Activated CD8-positive, alpha-beta T cell treated with anti-CD3 and anti-CD28 coated beads for 36 hours (primary cell): ENCODE measurements around the gene ELAVL4. TPM values are rescaled to one million over a fixed set of nuclear protein-coding genes. Genes with fewer than 3 reads are reported as not detected.

Experiments used
- ATAC-seq: fragments of 200-7000 bp; cut with Tn5 transposase; one replicate; pipeline ENCODE4 v1.10.0; 2021; ENCODE audit warnings: mild to moderate bottlenecking, moderate library complexity
- CTCF ChIA-PET: fragments of 350-600 bp; sonication (Branson Sonifier 250); formaldehyde crosslinking; loops from one replicate; lab custom pipeline; 2021; ENCODE audit warnings: antibody characterized with exemption; lab: Charles Lee
- POLR2A ChIA-PET: fragments of 350-600 bp; sonication (Branson Sonifier 250); formaldehyde crosslinking; loops from one replicate; lab custom pipeline; 2021; ENCODE audit warnings: antibody characterized with exemption; lab: Charles Lee
- DNase-seq: peaks from one replicate; pipeline ENCODE4 v3.0.0-alpha.2; 2020
- H3K27ac Mint-ChIP-seq: one replicate; pipeline ENCODE4 v1.8.0; 2021; ENCODE audit warnings: mild to moderate bottlenecking, mixed read lengths
- H3K27me3 Mint-ChIP-seq: one replicate; pipeline ENCODE4 v1.8.0; 2021; ENCODE audit warnings: mixed read lengths
- H3K36me3 Mint-ChIP-seq: one replicate; pipeline ENCODE4 v1.8.0; 2021; ENCODE audit warnings: low read depth, mixed read lengths
- H3K4me1 Mint-ChIP-seq: one replicate; pipeline ENCODE4 v1.8.0; 2021; ENCODE audit warnings: low read depth, mixed read lengths
- H3K4me3 Mint-ChIP-seq: one replicate; pipeline ENCODE4 v1.8.0; 2021; ENCODE audit warnings: mild to moderate bottlenecking, moderate library complexity, mixed read lengths
- H3K9me3 Mint-ChIP-seq: one replicate; pipeline ENCODE4 v1.8.0; 2021; ENCODE audit warnings: mixed read lengths
- CTCF ChIP-seq: fragments of 200-600 bp; IDR thresholded peaks from one replicate; pipeline ENCODE4 v1.8.0; 2022; ENCODE audit warnings: antibody characterized with exemption, mild to moderate bottlenecking
- intact Hi-C: fragments of 100-400 bp; cut with micrococcal nuclease; formaldehyde crosslinking; loops from one replicate; pipeline ENCODE4 v1.10.0; 2022
- total RNA-seq, 2 experiments: library from RNA; stranded (reverse); gene quantifications; one replicate each; pipeline ENCODE4 v1.2.3, GENCODE V29; 2021

The ELAVL4 gene
- total RNA-seq, 2 experiments from 2014 or later, result not detected

DNA sequence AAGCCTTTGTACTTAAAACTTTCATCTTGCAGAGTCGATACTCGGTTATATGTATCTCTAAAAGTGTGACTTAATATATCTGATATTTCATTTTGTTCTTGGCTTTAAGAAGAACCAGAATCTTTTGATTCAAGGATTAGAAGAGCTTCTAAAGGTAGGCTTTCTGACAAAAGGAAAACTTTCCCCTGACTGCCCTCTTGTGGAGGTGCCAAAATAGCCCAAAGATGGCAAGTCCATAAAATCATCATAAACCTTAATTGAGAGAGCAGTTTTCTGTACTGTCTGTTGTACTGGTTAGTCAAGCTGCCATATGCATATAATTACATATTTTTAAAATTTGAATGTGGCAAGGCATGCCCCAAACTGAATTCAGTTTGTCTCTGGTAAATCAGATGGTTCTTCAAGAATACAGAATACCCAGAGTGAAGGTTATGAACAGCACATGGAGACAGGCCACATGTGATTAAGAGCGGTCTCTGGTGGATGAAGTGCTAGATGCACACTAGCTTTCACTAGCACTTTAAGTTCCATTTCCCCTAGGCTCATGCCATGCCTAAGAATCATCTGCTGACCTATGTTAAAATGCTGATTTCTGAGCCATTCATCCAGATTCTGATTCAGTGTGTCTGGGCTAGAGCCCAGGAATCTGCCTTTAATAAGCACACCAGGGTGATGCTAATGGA, 27.7 kb upstream of the ELAVL4 start:
- intact Hi-C loops, result no loop called here
- CTCF ChIA-PET, result interaction anchor here (0.8 kb wide), 1 partner anchor 13 kb away, joined by 3 read pairs; no protein-coding TSS in a partner anchor
- POLR2A ChIA-PET, result no interaction called here
- H3K9me3 Mint-ChIP-seq, result no peaks in the 10 kb centered on the region
- H3K27ac Mint-ChIP-seq, result no peak overlapping the region
- peaks cover 1% of the 10 kb centered on the region for H3K27me3 Mint-ChIP-seq
- DNase-seq (peak; percentile 14), ATAC-seq (no peak)
- H3K4me3 Mint-ChIP-seq, result no peak overlapping the region
- no peaks in the 10 kb centered on the region for H3K36me3 Mint-ChIP-seq
- TF ChIP-seq CTCF, result peak; percentile 8
- no peaks in the 10 kb centered on the region for H3K4me1 Mint-ChIP-seq

- CTCF ChIA-PET, result no interaction called here
- Mint-ChIP-seq H3K36me3 (no peaks in the 10 kb centered on the region), H3K4me3 (no peak overlapping the region), H3K27me3 (no peaks in the 10 kb centered on the region), H3K4me1 (no peaks in the 10 kb centered on the region), H3K9me3 (no peaks in the 10 kb centered on the region), H3K27ac (no peak overlapping the region)
- TF ChIP-seq CTCF, result no peak
- no peak for DNase-seq
- no peak for ATAC-seq
- intact Hi-C loops, result no loop called here
- POLR2A ChIA-PET, result no interaction called here
These were observed 24.3 kb upstream of the ELAVL4 start for GRCh38 chr1:50084389-50084788.

GRCh38 chr1:50091068-50091467, 17.7 kb upstream of the ELAVL4 start:
- no peaks in the 10 kb centered on the region for H3K9me3 Mint-ChIP-seq
- no peak for DNase-seq
- no peak overlapping the region for H3K4me3 Mint-ChIP-seq
- H3K4me1 Mint-ChIP-seq, result no peaks in the 10 kb centered on the region
- no peak overlapping the region for H3K27ac Mint-ChIP-seq
- H3K36me3 Mint-ChIP-seq, result no peaks in the 10 kb centered on the region
- intact Hi-C loops, result no loop called here
- CTCF ChIA-PET, result no interaction called here
- peaks cover 7% of the 10 kb centered on the region for H3K27me3 Mint-ChIP-seq
- POLR2A ChIA-PET, result no interaction called here
- TF ChIP-seq CTCF, result no peak
- no peak for ATAC-seq

- no peaks in the 10 kb centered on the region for H3K4me1 Mint-ChIP-seq
- no peak for TF ChIP-seq CTCF
- ChIA-PET CTCF (no interaction called here), POLR2A (no interaction called here)
- H3K27ac Mint-ChIP-seq, result no peak overlapping the region
- DNase-seq (no peak), ATAC-seq (no peak)
- no peak overlapping the region for H3K4me3 Mint-ChIP-seq
- peaks cover 4% of the 10 kb centered on the region for H3K27me3 Mint-ChIP-seq
- H3K9me3 Mint-ChIP-seq, result no peaks in the 10 kb centered on the region
- intact Hi-C loops, result no loop called here
- no peaks in the 10 kb centered on the region for H3K36me3 Mint-ChIP-seq
These were observed 13.0 kb upstream of the ELAVL4 start for GRCh38 chr1:50095716-50096115.

DNA sequence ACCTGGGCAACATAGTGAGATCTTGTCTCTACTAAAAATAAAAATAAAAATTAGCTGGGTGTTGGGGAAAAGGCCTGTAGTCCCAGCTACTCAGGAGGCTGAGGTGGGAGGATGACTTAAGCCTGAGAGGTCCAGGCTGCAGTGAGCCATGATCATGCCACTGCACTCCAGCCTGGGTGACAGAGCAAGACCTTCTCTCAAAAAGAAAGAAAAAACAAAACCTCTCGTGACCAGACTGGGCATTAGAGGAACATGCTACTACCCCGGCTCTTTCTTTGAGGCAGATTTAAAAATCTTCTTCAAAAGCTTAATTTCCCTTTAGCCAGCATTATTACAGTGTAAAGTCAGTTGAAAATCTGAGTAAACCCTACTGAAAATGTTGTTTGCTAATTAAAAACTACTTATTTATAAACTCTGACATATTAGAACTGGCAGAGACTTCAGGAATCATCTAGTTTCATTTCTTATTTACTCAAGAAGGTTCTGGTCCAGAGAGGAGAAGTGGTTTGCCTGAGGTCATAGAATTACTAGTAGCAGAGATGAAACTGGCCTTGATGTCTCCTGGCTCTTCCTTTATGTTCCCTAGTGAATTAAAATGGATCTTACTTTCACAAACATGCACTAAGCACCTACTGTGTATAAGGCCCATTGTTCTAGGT, 11.6 kb upstream of the ELAVL4 start:
- Mint-ChIP-seq H3K4me3 (no peak overlapping the region), H3K4me1 (no peaks in the 10 kb centered on the region), H3K27ac (no peak overlapping the region), H3K36me3 (no peaks in the 10 kb centered on the region), H3K9me3 (no peaks in the 10 kb centered on the region), H3K27me3 (peaks cover 4% of the 10 kb centered on the region)
- no peak for ATAC-seq
- CTCF ChIA-PET, result no interaction called here
- intact Hi-C loops, result no loop called here
- no peak for TF ChIP-seq CTCF
- no peak for DNase-seq
- POLR2A ChIA-PET, result no interaction called here
